ENCODE data around the gene PSD2.

PSD2 gene

GRCh38 chr5:139817970-139818369 lies 22.4 kb downstream of the PSD2 start:
- Histone ChIP-seq H3K9me3 (replicated peaks; ENCODE audit: low read length) (no peaks in the 10 kb centered on the region), H3K27me3 (ENCODE audit: control insufficient read depth, insufficient read depth, low read length) (peaks cover 36% of the 10 kb centered on the region), H3K36me3 (ENCODE audit: insufficient read depth, low read length) (no peaks in the 10 kb centered on the region), H3K4me2 (ENCODE audit: low read length) (no peak overlapping the region), H3K4me1 (ENCODE audit: control insufficient read depth, insufficient read depth, low read length) (no peaks in the 10 kb centered on the region), H3K9ac (ENCODE audit: low read depth, low read length) (no peak overlapping the region), H3K4me3 (ENCODE audit: low read length) (no peak overlapping the region)

GRCh38 chr5:139820130-139820529 lies 24.5 kb downstream of the PSD2 start:
- Histone ChIP-seq H3K4me2 (ENCODE audit: low read length) (no peak overlapping the region), H3K4me1 (ENCODE audit: control insufficient read depth, insufficient read depth, low read length) (no peaks in the 10 kb centered on the region), H3K4me3 (ENCODE audit: low read length) (no peak overlapping the region), H3K36me3 (ENCODE audit: insufficient read depth, low read length) (no peaks in the 10 kb centered on the region), H3K9ac (ENCODE audit: low read depth, low read length) (no peak overlapping the region), H3K27me3 (ENCODE audit: control insufficient read depth, insufficient read depth, low read length) (peaks cover 47% of the 10 kb centered on the region), H3K9me3 (replicated peaks; ENCODE audit: low read length) (no peaks in the 10 kb centered on the region)

- peaks cover 48% of the 10 kb centered on the region for H3K27me3 ChIP-seq (ENCODE audit: control insufficient read depth, insufficient read depth, low read length)
- no peak overlapping the region for H3K4me2 ChIP-seq (ENCODE audit: low read length)
- H3K9ac ChIP-seq (ENCODE audit: low read depth, low read length): no peak overlapping the region
- no peaks in the 10 kb centered on the region for H3K9me3 ChIP-seq (replicated peaks; ENCODE audit: low read length)
- no peaks in the 10 kb centered on the region for H3K36me3 ChIP-seq (ENCODE audit: insufficient read depth, low read length)
- no peaks in the 10 kb centered on the region for H3K4me1 ChIP-seq (ENCODE audit: control insufficient read depth, insufficient read depth, low read length)
- no peak overlapping the region for H3K4me3 ChIP-seq (ENCODE audit: low read length)
Measured at GRCh38 chr5:139820606-139821005, 25.0 kb downstream of the PSD2 start.

- H3K4me3 ChIP-seq (ENCODE audit: low read length): no peak overlapping the region
- peaks cover 43% of the 10 kb centered on the region for H3K27me3 ChIP-seq (ENCODE audit: control insufficient read depth, insufficient read depth, low read length)
- no peaks in the 10 kb centered on the region for H3K9me3 ChIP-seq (replicated peaks; ENCODE audit: low read length)
Measured at GRCh38 chr5:139821806-139822552, 26.4 kb downstream of the PSD2 start.

GRCh38 chr5:139822553-139823425 lies 27.2 kb downstream of the PSD2 start:
- no peak overlapping the region for H3K4me3 ChIP-seq (ENCODE audit: low read length)
- no peaks in the 10 kb centered on the region for H3K4me1 ChIP-seq (ENCODE audit: control insufficient read depth, insufficient read depth, low read length)
- H3K9ac ChIP-seq (ENCODE audit: low read depth, low read length): no peak overlapping the region
- H3K4me2 ChIP-seq (ENCODE audit: low read length): no peak overlapping the region
- peaks cover 37% of the 10 kb centered on the region for H3K27me3 ChIP-seq (ENCODE audit: control insufficient read depth, insufficient read depth, low read length)
- H3K36me3 ChIP-seq (ENCODE audit: insufficient read depth, low read length): no peaks in the 10 kb centered on the region
- no peaks in the 10 kb centered on the region for H3K9me3 ChIP-seq (replicated peaks; ENCODE audit: low read length)

More at GRCh38 chr5:139821806-139822552, 26.4 kb downstream of the PSD2 start:
- Histone ChIP-seq H3K4me2 (ENCODE audit: low read length) (no peak overlapping the region), H3K4me1 (ENCODE audit: control insufficient read depth, insufficient read depth, low read length) (no peaks in the 10 kb centered on the region), H3K36me3 (ENCODE audit: insufficient read depth, low read length) (no peaks in the 10 kb centered on the region), H3K9ac (ENCODE audit: low read depth, low read length) (no peak overlapping the region)

- Histone ChIP-seq H3K4me2 (ENCODE audit: low read length) (no peak overlapping the region), H3K9me3 (replicated peaks; ENCODE audit: low read length) (no peaks in the 10 kb centered on the region), H3K27me3 (ENCODE audit: control insufficient read depth, insufficient read depth, low read length) (peaks cover 35% of the 10 kb centered on the region), H3K36me3 (ENCODE audit: insufficient read depth, low read length) (no peaks in the 10 kb centered on the region), H3K4me1 (ENCODE audit: control insufficient read depth, insufficient read depth, low read length) (no peaks in the 10 kb centered on the region), H3K4me3 (ENCODE audit: low read length) (no peak overlapping the region), H3K9ac (ENCODE audit: low read depth, low read length) (no peak overlapping the region)
Measured at GRCh38 chr5:139823757-139824355, 28.2 kb downstream of the PSD2 start.

GRCh38 chr5:139825690-139826089 lies 30.1 kb downstream of the PSD2 start:
- no peaks in the 10 kb centered on the region for H3K36me3 ChIP-seq (ENCODE audit: insufficient read depth, low read length)
- no peak overlapping the region for H3K4me3 ChIP-seq (ENCODE audit: low read length)
- no peak overlapping the region for H3K4me2 ChIP-seq (ENCODE audit: low read length)
- no peak overlapping the region for H3K9ac ChIP-seq (ENCODE audit: low read depth, low read length)
- no peaks in the 10 kb centered on the region for H3K4me1 ChIP-seq (ENCODE audit: control insufficient read depth, insufficient read depth, low read length)
- peaks cover 27% of the 10 kb centered on the region for H3K27me3 ChIP-seq (ENCODE audit: control insufficient read depth, insufficient read depth, low read length)
- H3K9me3 ChIP-seq (replicated peaks; ENCODE audit: low read length): no peaks in the 10 kb centered on the region

GRCh38 chr5:139828207-139828895 lies 32.7 kb downstream of the PSD2 start:
- H3K4me1 ChIP-seq (ENCODE audit: control insufficient read depth, insufficient read depth, low read length): no peaks in the 10 kb centered on the region
- H3K36me3 ChIP-seq (ENCODE audit: insufficient read depth, low read length): no peaks in the 10 kb centered on the region

GRCh38 chr5:139829471-139829870 lies 33.9 kb downstream of the PSD2 start:
- Histone ChIP-seq H3K4me3 (ENCODE audit: low read length) (no peak overlapping the region), H3K9me3 (replicated peaks; ENCODE audit: low read length) (no peaks in the 10 kb centered on the region), H3K27me3 (ENCODE audit: control insufficient read depth, insufficient read depth, low read length) (peaks cover 51% of the 10 kb centered on the region), H3K4me2 (ENCODE audit: low read length) (no peak overlapping the region), H3K9ac (ENCODE audit: low read depth, low read length) (no peak overlapping the region), H3K4me1 (ENCODE audit: control insufficient read depth, insufficient read depth, low read length) (no peaks in the 10 kb centered on the region), H3K36me3 (ENCODE audit: insufficient read depth, low read length) (no peaks in the 10 kb centered on the region)

More at GRCh38 chr5:139828207-139828895, 32.7 kb downstream of the PSD2 start:
- Histone ChIP-seq H3K9ac (ENCODE audit: low read depth, low read length) (no peak overlapping the region), H3K4me2 (ENCODE audit: low read length) (no peak overlapping the region), H3K9me3 (replicated peaks; ENCODE audit: low read length) (no peaks in the 10 kb centered on the region), H3K27me3 (ENCODE audit: control insufficient read depth, insufficient read depth, low read length) (peaks cover 49% of the 10 kb centered on the region), H3K4me3 (ENCODE audit: low read length) (no peak overlapping the region)

- H3K4me3 ChIP-seq (ENCODE audit: low read length): no peak overlapping the region
- H3K27me3 ChIP-seq (ENCODE audit: control insufficient read depth, insufficient read depth, low read length): peaks cover 37% of the 10 kb centered on the region
- H3K36me3 ChIP-seq (ENCODE audit: insufficient read depth, low read length): no peaks in the 10 kb centered on the region
- H3K9me3 ChIP-seq (replicated peaks; ENCODE audit: low read length): no peaks in the 10 kb centered on the region
- no peak overlapping the region for H3K9ac ChIP-seq (ENCODE audit: low read depth, low read length)
- no peaks in the 10 kb centered on the region for H3K4me1 ChIP-seq (ENCODE audit: control insufficient read depth, insufficient read depth, low read length)
- no peak overlapping the region for H3K4me2 ChIP-seq (ENCODE audit: low read length)
Measured at GRCh38 chr5:139831624-139832023, 36.0 kb downstream of the PSD2 start.

- no peak overlapping the region for H3K4me3 ChIP-seq (ENCODE audit: low read length)
- H3K4me1 ChIP-seq (ENCODE audit: control insufficient read depth, insufficient read depth, low read length): no peaks in the 10 kb centered on the region
- H3K9me3 ChIP-seq (replicated peaks; ENCODE audit: low read length): no peaks in the 10 kb centered on the region
- H3K27me3 ChIP-seq (ENCODE audit: control insufficient read depth, insufficient read depth, low read length): peaks cover 36% of the 10 kb centered on the region
- H3K36me3 ChIP-seq (ENCODE audit: insufficient read depth, low read length): no peaks in the 10 kb centered on the region
- no peak overlapping the region for H3K9ac ChIP-seq (ENCODE audit: low read depth, low read length)
- H3K4me2 ChIP-seq (ENCODE audit: low read length): no peak overlapping the region
Measured at GRCh38 chr5:139833525-139833924, 37.9 kb downstream of the PSD2 start.

Measured in skeletal muscle satellite cell (primary cell).